Activated CD8-positive, alpha-beta memory T cell treated with anti-CD3 and anti-CD28 coated beads, Interleukin-2, amount 50 U/mL, for 4 hours (primary cell): ENCODE measurements around the gene IGF1R.
"Not testable (repeated sequence)": the region's sequence is repeated elsewhere in the genome, so short reads cannot be mapped to it uniquely, and the experiment has no call there.

ENCODE experiments used
- DNase-seq: peaks from one replicate; pipeline ENCODE4 v3.0.0-alpha.2; 2020

Gene IGF1R

DNA sequence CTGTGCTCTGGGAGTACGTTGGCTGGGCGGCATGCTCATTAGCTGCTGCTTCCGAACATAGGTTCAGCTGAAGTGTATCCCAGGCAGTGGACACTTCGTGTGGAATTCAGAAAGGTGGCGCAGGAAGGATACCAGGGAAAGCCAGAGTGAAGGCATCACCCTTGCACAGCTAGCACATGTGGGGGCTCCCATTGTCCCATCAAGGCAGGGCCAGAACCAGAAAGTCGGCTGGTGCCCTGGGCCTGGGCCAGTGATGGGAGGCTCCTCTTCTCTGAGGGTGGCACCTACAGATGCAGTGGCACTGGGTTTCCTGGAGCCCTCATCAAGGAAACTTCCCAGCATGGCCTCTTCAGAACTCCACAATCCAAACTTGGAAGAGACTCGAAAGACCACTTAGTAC lies 302.7 kb downstream of the IGF1R start:
- no peak for DNase-seq

DNA sequence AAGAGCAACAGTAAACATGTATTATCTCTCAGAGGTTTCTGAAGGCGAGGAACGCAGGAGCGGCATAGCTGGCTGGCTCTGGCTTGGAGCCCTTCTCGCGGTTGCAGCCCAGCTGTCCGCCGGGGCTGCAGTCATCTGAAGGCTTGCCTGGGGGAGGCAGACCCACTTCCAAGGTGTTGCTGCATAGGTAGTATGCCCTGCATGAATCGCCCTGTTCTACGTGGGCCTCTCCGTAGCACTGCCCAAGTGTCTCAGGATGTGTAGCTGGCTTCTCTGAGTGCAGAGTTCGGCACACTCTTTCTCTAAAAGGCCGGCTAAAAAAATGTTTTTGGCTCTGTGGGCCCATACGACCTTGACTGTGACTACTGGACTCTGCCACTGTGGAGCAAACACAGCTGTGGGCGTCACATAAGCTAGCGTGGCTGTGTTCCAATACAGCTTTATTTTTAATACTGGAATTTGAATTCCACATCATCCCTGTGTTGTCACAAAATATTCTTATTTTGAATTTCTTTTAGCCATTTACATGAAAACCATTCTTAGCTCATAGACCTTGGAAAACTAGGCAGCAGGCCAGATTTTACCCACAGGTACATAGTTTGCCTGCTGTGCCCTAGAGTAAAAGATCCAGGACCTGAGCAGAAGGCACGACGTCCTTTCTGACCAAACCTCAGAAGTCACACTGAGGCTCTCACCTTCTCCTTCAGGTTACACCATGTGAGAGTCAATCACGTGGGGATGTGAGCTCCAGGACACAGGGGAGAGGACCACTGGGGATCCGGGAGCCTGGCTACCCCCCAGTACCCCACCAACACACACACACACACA lies 303.4 kb downstream of the IGF1R start:
- DNase-seq: no peak

GRCh38 chr15:98952381-98952803 lies 304.1 kb downstream of the IGF1R start:
- no peak for DNase-seq

- DNase-seq: no peak
Measured at GRCh38 chr15:98953000-98953787, 304.9 kb downstream of the IGF1R start.

GRCh38 chr15:98953968-98954367 lies 305.6 kb downstream of the IGF1R start:
- DNase-seq: no peak

DNA sequence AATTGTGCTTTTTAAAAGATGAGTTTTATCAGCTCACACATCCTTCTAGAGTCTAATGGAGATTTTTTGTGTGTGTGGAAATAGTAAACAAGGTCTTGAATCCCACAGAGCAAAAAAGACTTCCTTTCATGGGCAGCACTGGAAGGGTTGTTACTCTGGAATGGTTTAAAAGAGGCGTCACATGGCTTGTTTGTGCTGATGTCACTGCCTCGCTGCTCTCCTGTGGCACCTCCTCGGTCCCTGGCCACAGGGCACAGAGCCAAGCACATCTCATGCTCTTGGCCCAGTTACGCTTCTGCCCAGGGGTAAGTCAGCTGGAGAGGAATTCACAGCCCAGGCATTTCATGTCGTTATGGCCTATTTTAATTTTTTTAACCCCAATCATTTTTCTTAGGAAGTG lies 306.1 kb downstream of the IGF1R start:
- DNase-seq: no peak

- DNase-seq: no peak
Measured at GRCh38 chr15:98955331-98955730, 307.0 kb downstream of the IGF1R start.

- no peak for DNase-seq
Measured at GRCh38 chr15:98955961-98956723, 307.8 kb downstream of the IGF1R start.

- no peak for DNase-seq
Measured at GRCh38 chr15:98956796-98957553, 308.6 kb downstream of the IGF1R start.

DNA sequence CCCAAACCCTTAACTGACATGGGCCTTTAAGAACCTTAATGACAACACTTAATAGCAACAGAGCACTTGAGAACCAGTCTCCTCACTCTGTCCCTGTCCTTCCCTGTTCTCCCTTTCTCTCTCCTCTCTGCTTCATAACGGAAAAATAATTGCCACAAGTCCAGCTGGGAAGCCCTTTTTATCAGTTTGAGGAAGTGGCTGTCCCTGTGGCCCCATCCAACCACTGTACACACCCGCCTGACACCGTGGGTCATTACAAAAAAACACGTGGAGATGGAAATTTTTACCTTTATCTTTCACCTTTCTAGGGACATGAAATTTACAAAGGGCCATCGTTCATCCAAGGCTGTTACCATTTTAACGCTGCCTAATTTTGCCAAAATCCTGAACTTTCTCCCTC lies 309.3 kb downstream of the IGF1R start:
- DNase-seq: no peak

DNA sequence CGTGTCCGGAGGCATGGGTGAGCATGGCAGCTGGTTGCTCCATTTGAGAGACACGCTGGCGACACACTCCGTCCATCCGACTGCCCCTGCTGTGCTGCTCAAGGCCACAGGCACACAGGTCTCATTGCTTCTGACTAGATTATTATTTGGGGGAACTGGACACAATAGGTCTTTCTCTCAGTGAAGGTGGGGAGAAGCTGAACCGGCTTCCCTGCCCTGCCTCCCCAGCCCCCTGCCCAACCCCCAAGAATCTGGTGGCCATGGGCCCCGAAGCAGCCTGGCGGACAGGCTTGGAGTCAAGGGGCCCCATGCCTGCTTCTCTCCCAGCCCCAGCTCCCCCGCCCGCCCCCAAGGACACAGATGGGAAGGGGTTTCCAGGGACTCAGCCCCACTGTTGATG lies 309.7 kb downstream of the IGF1R start:
- DNase-seq: no peak

DNA sequence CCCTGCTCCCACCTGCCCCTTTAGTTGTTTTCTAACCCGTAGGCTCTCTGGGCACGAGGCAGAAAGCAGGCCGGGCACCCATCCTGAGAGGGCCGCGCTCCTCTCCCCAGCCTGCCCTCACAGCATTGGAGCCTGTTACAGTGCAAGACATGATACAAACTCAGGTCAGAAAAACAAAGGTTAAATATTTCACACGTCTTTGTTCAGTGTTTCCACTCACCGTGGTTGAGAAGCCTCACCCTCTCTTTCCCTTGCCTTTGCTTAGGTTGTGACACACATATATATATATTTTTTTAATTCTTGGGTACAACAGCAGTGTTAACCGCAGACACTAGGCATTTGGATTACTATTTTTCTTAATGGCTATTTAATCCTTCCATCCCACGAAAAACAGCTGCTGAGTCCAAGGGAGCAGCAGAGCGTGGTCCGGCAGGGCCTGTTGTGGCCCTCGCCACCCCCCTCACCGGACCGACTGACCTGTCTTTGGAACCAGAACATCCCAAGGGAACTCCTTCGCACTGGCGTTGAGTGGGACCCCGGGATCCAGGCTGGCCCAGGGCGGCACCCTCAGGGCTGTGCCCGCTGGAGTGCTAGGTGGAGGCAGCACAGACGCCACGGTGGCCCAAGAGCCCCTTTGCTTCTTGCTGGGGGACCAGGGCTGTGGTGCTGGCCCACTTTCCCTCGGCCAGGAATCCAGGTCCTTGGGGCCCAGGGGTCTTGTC lies 310.7 kb downstream of the IGF1R start:
- no peak for DNase-seq

DNA sequence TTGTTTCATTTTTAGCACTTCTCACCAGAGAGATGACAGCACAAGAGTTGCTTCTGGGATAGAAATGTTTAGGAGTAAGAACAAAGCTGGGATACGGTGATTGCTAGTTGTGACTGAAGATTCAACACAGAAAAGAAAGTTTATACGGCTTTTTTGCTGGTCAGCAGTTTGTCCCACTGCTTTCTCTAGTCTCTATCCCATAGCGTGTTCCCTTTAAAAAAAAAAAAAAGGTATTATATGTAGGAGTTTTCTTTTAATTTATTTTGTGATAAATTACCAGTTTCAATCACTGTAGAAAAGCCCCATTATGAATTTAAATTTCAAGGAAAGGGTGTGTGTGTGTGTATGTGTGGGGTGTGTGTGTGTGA lies 311.3 kb downstream of the IGF1R start:
- no peak for DNase-seq

DNA sequence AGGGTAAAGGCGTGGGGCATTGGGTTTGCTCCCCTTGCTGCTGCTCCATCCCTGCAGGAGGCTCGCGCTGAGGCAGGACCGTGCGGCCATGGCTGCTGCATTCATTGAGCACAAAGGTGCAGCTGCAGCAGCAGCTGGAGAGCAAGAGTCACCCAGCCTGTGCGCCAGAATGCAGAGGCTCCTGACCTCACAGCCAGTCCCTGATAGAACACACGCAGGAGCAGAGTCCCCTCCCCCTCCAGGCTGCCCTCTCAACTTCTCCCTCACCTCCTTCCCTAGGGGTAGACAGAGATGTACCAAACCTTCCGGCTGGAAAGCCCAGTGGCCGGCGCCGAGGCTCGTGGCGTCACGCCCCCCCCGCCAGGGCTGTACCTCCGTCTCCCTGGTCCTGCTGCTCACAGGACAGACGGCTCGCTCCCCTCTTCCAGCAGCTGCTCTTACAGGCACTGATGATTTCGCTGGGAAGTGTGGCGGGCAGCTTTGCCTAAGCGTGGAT lies 312.3 kb downstream of the IGF1R start:
- no peak for DNase-seq

GRCh38 chr15:98963444-98963843 lies 315.1 kb downstream of the IGF1R start:
- no peak for DNase-seq

- no peak for DNase-seq
Measured at GRCh38 chr15:98964466-98965133, 316.3 kb downstream of the IGF1R start.

- DNase-seq: not testable (repeated sequence)
Measured at GRCh38 chr15:98965134-98965491, 316.8 kb downstream of the IGF1R start.

DNA sequence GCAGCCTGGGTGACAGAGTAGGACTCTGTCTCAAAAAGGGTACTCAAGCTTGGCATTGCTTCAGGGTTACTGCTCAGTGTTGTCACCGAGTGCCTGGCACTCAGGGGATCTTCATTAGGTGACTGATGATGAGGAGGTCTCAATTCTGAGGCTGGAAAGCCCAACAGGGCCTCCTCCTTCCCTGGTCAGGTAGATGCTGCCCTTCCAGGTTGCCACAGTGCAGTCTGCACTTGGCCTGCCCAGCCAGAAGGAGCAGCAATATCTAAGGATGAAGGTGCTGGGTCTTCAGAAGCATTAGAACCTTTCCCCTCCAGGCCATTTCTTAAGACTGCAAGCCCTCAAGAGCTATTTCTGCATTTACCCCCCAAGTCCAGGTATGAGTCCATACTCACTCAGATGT lies 317.3 kb downstream of the IGF1R start:
- DNase-seq: no peak

DNA sequence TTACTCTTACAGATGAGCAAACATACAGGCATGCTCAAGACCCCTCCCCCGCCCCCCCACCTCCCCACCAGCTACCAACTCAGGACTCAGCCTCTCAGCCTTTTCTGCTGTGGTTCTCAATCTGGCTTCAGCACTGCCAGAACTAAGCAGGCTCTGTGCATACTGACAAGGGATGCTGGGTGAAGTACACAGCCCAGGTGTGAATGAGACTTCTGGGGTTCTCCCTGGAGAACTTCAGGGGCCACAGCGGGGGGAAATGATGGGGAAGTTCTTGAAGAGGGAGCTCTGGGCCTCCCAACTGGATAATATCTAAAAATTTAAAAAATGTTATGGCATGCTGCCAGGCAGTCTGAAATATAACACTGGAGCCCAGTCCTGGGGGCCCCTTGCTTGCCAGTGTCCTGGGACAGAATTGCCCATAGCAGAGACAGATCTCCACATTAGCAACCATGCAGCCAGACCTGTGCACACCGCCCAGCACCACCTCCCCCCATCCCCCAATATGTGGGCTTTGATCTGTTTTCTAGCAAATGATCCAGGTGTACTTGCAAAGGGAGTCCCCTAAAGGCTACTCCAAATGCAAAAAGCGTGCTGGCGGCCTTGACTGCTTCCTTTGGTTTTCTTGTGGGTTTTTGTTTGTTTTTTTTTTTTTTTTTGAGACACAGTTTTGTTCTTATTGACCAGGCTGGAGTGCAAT lies 317.9 kb downstream of the IGF1R start:
- DNase-seq: no peak

- DNase-seq: no peak
Measured at GRCh38 chr15:98967096-98967495, 318.8 kb downstream of the IGF1R start.

GRCh38 chr15:98967916-98968315 lies 319.6 kb downstream of the IGF1R start:
- no peak for DNase-seq
